BLaER1 treated with 17β-estradiol and CSF1 and Interleukin-3, amounts not matched to agents 10 nM and 100 nM (cell line): Measurements from ENCODE around the gene AK5.

Experiments
- H3K27ac ChIP-seq, 11 experiments: shearing (Covaris generic); formaldehyde crosslinking; 2 replicates each; pipeline ENCODE4 v1.8.1; 2022
- H3K27me3 ChIP-seq, 11 experiments: shearing (Covaris generic); formaldehyde crosslinking; 2 replicates each; pipeline ENCODE4 v1.8.1; 2022
- H3K36me3 ChIP-seq, 11 experiments: shearing (Covaris generic); formaldehyde crosslinking; 2 replicates each; pipeline ENCODE4 v1.8.1; 2022
- H3K4me1 ChIP-seq, 10 experiments: shearing (Covaris generic); formaldehyde crosslinking; 2 replicates each; pipeline ENCODE4 v1.8.1; 2022
- H3K4me2 ChIP-seq, 11 experiments: shearing (Covaris generic); formaldehyde crosslinking; 2 replicates each; pipeline ENCODE4 v1.8.1; 2022
- H3K4me3 ChIP-seq, 10 experiments: shearing (Covaris generic); formaldehyde crosslinking; 2 replicates each; pipeline ENCODE4 v1.8.1; 2022
- H3K9ac ChIP-seq, 11 experiments: shearing (Covaris generic); formaldehyde crosslinking; 2 replicates each; pipeline ENCODE4 v1.8.1; 2022
- H3K9me3 ChIP-seq, 11 experiments: shearing (Covaris generic); formaldehyde crosslinking; replicated peaks in 1 of 11; 2 replicates each; pipeline ENCODE4 v1.8.1; 2022
- H4K20me1 ChIP-seq, 11 experiments: shearing (Covaris generic); formaldehyde crosslinking; 2 replicates each; pipeline ENCODE4 v1.8.1; 2022
- Cebpa-rat ChIP-seq, 11 experiments: shearing (Covaris generic); IDR thresholded peaks; 2 replicates each; pipeline ENCODE4 v1.8.1; 2022

The AK5 gene

DNA sequence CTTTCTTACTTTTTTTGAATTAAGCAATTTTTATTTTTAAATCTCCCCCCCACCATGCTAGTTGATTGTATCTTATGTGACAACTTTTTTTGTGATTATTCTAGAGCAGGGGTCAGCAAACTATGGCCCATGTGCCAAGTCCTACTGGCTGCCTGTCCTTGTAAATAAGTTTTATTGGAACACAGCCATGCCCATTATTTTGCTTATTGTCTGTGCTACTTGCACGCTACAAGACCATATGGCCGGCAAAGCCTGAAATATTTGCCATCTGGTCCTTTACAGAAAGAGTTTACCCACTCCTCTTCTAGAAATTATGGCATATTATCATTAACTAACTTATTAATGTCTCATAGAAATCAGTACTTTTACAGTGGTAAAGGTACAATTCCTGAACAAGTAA, 51.7 kb downstream of the AK5 start:
- no peak overlapping the region for H3K4me3 ChIP-seq
- no peaks in the 10 kb centered on the region for H4K20me1 ChIP-seq
- no peak overlapping the region for H3K9ac ChIP-seq
- no peaks in the 10 kb centered on the region for H3K9me3 ChIP-seq
- TF ChIP-seq Cebpa-rat (IDR thresholded peaks at IDR 0.05), result no peak
- H3K4me2 ChIP-seq, result no peak overlapping the region
- H3K27me3 ChIP-seq, result no peaks in the 10 kb centered on the region
- no peaks in the 10 kb centered on the region for H3K4me1 ChIP-seq
- no peaks in the 10 kb centered on the region for H3K36me3 ChIP-seq
- no peak overlapping the region for H3K27ac ChIP-seq

DNA sequence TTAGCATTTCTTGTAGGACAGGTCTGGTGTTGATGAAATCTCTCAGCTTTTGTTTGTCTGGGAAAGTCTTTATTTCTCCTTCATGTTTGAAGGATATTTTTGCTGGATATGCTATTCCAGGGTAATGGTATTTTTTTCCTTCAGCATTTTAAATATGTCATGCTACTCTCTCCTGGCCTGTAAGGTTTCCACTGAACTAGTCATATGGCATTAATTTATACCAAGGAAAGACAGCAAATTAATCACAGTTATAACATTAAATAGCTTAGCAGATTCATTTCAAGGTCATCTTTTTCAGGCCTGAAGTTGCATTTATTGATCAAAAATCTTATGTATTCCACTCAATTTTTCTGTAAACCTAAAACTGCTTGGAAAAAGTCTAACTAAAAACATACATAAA, 54.9 kb downstream of the AK5 start:
- Histone ChIP-seq H3K9me3 (no peaks in the 10 kb centered on the region), H3K27ac (no peak overlapping the region), H4K20me1 (no peaks in the 10 kb centered on the region), H3K36me3 (no peaks in the 10 kb centered on the region), H3K4me2 (no peak overlapping the region), H3K4me3 (no peak overlapping the region), H3K27me3 (no peaks in the 10 kb centered on the region), H3K4me1 (no peaks in the 10 kb centered on the region), H3K9ac (no peak overlapping the region)
- no peak for TF ChIP-seq Cebpa-rat (IDR thresholded peaks at IDR 0.05)

DNA sequence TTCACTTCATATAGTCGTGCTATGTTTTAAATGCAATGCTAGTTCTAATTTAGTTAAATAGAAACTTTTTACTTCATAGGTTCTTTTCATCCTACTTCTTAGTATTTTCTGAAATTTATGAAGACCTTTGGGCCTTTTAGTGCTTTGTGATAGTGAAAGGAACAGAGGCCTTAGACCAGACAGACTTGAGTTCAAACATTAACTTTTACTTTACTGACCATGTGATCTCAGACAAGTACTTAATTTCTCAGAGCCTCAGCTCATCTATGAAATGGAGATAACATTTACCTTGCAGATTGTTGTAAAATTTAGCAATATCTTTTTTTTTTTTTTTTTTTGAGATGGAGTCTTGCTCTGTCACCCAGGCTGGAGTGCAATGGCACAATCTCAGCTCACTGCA, 57.5 kb downstream of the AK5 start:
- no peaks in the 10 kb centered on the region for H3K36me3 ChIP-seq
- H3K9me3 ChIP-seq, result no peaks in the 10 kb centered on the region
- H3K9ac ChIP-seq, result no peak overlapping the region
- no peaks in the 10 kb centered on the region for H4K20me1 ChIP-seq
- H3K4me1 ChIP-seq, result no peaks in the 10 kb centered on the region
- H3K27me3 ChIP-seq, result no peaks in the 10 kb centered on the region
- no peak for TF ChIP-seq Cebpa-rat (IDR thresholded peaks at IDR 0.05)
- no peak overlapping the region for H3K27ac ChIP-seq
- H3K4me3 ChIP-seq, result no peak overlapping the region
- H3K4me2 ChIP-seq, result no peak overlapping the region

DNA sequence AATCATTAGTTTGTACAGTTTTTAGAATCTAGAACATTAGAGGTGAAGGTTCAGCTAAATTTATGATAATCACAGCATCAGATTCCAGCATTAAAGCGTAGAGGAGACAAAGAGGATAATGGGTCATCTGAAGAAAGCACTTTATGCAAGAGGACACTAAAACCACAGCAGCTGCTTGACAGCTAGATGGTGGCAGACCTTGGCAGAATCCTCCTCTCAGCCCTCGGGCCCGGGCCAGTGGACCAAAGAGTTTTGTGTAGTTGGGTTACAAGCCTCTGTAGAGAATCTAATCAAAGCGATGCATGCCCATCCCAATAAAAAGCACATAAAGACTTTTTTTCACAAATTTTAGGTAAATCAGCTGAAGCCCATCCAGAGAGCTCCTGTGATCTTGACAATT, 59.4 kb downstream of the AK5 start:
- H3K9me3 ChIP-seq, result no peaks in the 10 kb centered on the region
- TF ChIP-seq Cebpa-rat (IDR thresholded peaks at IDR 0.05), result no peak
- no peaks in the 10 kb centered on the region for H3K27me3 ChIP-seq
- no peaks in the 10 kb centered on the region for H3K4me1 ChIP-seq
- no peak overlapping the region for H3K4me3 ChIP-seq
- H3K9ac ChIP-seq, result no peak overlapping the region
- no peak overlapping the region for H3K4me2 ChIP-seq
- H4K20me1 ChIP-seq, result no peaks in the 10 kb centered on the region
- no peak overlapping the region for H3K27ac ChIP-seq
- no peaks in the 10 kb centered on the region for H3K36me3 ChIP-seq

DNA sequence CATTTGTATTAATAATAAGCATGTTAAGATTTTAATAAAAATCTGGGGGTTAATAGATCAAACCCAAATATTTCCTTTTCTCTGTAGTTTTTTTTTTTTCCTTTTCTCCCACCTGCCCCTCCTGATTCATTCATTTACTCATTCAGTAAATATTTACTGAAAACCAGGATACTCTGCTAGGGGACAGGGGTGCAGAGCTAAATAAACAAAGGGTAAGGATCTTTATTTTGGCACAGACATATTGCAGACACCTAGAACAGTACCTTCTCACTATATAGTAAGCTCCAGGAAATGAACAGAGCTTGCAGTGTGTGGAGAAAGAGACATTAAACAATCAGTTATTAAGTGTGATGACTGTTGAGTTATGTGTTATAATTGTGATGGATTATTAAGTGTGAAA, 60.9 kb downstream of the AK5 start:
- H3K4me2 ChIP-seq, result no peak overlapping the region

DNA sequence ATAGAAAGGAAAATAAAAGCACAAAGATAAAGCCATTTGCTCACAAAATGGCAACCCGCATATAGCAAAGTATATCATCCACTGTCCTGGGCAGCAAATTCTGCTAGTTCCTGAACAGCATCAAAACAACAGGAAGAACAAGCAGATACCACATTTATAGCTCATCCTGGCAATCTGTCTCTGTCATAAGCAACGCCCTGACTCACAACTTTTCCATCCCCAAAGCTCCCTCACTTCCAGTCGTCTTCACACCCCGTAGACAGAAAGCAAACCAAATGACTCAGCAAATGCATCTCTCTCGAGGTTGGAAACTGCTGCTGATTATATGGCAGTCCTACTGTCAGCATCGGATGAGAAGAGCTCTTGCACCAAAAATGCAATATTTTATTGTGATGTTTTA, 65.8 kb downstream of the AK5 start:
- no peak overlapping the region for H3K9ac ChIP-seq
- peaks cover 0 to 13% (median 0%) of the 10 kb centered on the region in 10 experiments; a peak in 4 of 20 replicates for H3K4me1 ChIP-seq
- no peaks in the 10 kb centered on the region for H3K36me3 ChIP-seq
- no peaks in the 10 kb centered on the region for H3K9me3 ChIP-seq
- TF ChIP-seq Cebpa-rat (IDR thresholded peaks at IDR 0.05), result no peak
- H3K4me3 ChIP-seq, result no peak overlapping the region
- H4K20me1 ChIP-seq, result no peaks in the 10 kb centered on the region
- H3K4me2 ChIP-seq, result peak overlapping the region in 3 of 11 experiments; percentile 12 to 55 (median 14); a peak in 4 of 22 replicates
- H3K27ac ChIP-seq, result no peak overlapping the region
- no peaks in the 10 kb centered on the region for H3K27me3 ChIP-seq

More for the DNA sequence above, 60.9 kb downstream of the AK5 start:
- Histone ChIP-seq H3K9ac (no peak overlapping the region), H3K27ac (no peak overlapping the region), H3K36me3 (no peaks in the 10 kb centered on the region), H3K4me1 (peaks cover 0 to 6% (median 0%) of the 10 kb centered on the region in 10 experiments; a peak in 4 of 20 replicates), H3K4me3 (no peak overlapping the region), H4K20me1 (no peaks in the 10 kb centered on the region), H3K9me3 (no peaks in the 10 kb centered on the region), H3K27me3 (no peaks in the 10 kb centered on the region)
- TF ChIP-seq Cebpa-rat (IDR thresholded peaks at IDR 0.05), result no peak

DNA sequence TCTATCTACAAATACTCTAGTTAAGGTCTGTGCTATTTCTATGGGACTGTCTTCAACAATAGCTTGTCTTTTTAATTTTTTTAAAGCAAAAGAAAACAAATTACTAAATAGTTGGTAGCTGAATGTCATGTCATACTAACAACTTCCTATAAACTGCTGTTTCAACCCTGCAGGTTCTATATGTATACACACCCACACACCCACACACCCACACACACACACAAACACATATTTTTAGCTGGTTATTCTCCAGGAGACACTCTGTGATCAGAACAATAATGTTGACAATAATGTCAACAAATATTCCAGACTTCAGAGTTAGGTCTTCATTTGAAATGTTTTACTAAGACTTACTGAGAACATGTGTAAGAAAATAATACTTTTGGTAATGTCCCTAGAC, 66.7 kb downstream of the AK5 start:
- Histone ChIP-seq H3K9ac (no peak overlapping the region), H3K27ac (no peak overlapping the region), H3K4me2 (no peak overlapping the region)

DNA sequence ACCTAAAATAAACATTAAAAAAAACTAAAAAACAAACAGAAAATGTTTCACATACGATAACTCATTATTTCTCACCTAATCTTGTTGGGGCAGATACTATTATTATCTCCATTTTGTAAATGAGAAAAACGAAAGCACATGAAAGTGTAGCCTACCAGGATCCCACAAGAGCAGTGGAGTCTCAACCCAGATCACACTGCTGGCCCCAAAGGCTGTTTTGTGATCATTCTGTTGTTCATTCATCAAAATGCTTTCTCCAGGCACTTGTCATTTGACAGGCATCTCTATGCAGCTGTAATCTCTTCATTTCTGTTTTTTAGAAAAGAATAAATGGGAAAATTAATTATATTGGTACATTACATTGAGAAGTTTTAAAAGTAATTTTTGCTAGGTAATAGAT, 67.5 kb downstream of the AK5 start:
- H3K9me3 ChIP-seq, result no peaks in the 10 kb centered on the region
- no peaks in the 10 kb centered on the region for H3K36me3 ChIP-seq
- no peak overlapping the region for H3K4me2 ChIP-seq
- no peak for TF ChIP-seq Cebpa-rat (IDR thresholded peaks at IDR 0.05)
- no peaks in the 10 kb centered on the region for H4K20me1 ChIP-seq
- no peak overlapping the region for H3K4me3 ChIP-seq
- H3K9ac ChIP-seq, result no peak overlapping the region
- H3K4me1 ChIP-seq, result peaks cover 0 to 13% (median 0%) of the 10 kb centered on the region in 10 experiments; a peak in 4 of 20 replicates
- no peak overlapping the region for H3K27ac ChIP-seq
- H3K27me3 ChIP-seq, result no peaks in the 10 kb centered on the region

More for the DNA sequence above, 66.7 kb downstream of the AK5 start:
- H3K36me3 ChIP-seq, result no peaks in the 10 kb centered on the region
- H3K4me3 ChIP-seq, result no peak overlapping the region
- no peak for TF ChIP-seq Cebpa-rat (IDR thresholded peaks at IDR 0.05)
- peaks cover 0 to 13% (median 0%) of the 10 kb centered on the region in 10 experiments; a peak in 4 of 20 replicates for H3K4me1 ChIP-seq
- no peaks in the 10 kb centered on the region for H4K20me1 ChIP-seq
- no peaks in the 10 kb centered on the region for H3K9me3 ChIP-seq
- no peaks in the 10 kb centered on the region for H3K27me3 ChIP-seq

DNA sequence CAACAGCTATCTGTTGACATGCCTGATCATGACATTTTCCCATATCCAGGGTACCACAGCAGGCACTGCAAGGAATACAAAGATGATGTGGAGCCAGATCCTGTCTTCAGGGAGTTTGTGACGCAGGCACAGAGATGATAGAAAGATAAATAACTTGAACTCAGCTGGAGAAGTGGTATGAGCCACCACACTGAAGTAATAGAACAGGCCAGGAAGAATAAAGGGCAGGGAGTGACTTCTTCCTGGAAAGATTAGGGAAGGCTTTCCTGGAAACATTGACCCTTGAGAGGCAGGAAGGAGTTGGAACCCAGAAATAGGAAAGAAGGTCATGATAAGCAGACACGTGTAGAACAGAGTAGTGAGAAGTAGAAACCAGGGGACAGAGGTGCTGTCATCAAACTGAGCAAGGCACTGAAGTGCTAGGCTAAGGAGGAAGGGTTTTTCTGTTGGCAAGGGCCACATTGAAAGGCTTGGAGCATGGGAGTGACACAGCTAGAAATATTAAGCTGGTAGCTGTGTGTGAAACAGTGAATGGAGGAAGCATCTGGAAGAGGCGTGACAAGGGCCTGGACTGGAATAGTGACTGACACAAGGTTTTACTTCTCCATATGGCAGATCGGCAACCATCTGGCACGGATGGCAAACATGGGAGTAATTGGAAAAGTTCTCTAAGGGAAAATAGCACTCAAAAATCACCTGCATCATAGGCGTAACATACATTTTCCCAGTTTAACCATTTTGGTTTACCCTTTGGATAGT, 68.4 kb downstream of the AK5 start:
- Histone ChIP-seq H4K20me1 (no peaks in the 10 kb centered on the region), H3K9me3 (no peaks in the 10 kb centered on the region), H3K27me3 (no peaks in the 10 kb centered on the region), H3K27ac (0 out of 22 replicates have a peak overlapping the region, but pooled peaks of 1 of the 11 experiments have one; percentile 13), H3K9ac (no peak overlapping the region), H3K4me3 (no peak overlapping the region), H3K4me2 (peak overlapping the region in 3 of 11 experiments; percentile 2 to 24 (median 15); a peak in 2 of 22 replicates), H3K36me3 (no peaks in the 10 kb centered on the region), H3K4me1 (peaks cover 0 to 13% (median 0%) of the 10 kb centered on the region in 10 experiments; a peak in 4 of 20 replicates)
- TF ChIP-seq Cebpa-rat (IDR thresholded peaks at IDR 0.05), result no peak

DNA sequence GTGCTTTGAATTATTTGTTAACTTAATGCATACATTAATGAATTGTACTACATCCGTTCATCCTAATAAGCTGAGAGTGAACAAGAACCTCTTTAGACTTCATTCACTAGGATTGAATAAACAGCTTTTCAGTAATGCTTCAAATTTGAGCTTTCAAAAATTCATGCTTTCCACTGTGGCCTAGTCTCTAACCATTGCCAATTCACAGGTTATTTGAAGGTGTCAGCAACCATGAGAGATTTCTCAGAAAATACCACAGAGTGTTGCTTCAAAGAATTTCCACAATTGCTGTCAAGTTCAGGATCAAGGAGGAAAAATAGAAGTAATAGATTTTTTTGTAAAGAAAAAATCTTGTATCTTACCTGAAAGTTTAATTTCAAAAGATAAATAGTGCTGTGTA, 72.7 kb downstream of the AK5 start:
- no peak for TF ChIP-seq Cebpa-rat (IDR thresholded peaks at IDR 0.05)
- H3K27me3 ChIP-seq, result no peaks in the 10 kb centered on the region
- H3K4me1 ChIP-seq, result 0 out of 20 replicates have a peak, but pooled peaks cover 0 to 6% (median 0%) of the 10 kb centered on the region in 10 experiments
- H4K20me1 ChIP-seq, result no peaks in the 10 kb centered on the region
- no peak overlapping the region for H3K4me3 ChIP-seq
- H3K9ac ChIP-seq, result no peak overlapping the region
- no peak overlapping the region for H3K4me2 ChIP-seq
- H3K9me3 ChIP-seq, result no peaks in the 10 kb centered on the region
- H3K36me3 ChIP-seq, result no peaks in the 10 kb centered on the region
- no peak overlapping the region for H3K27ac ChIP-seq
